ENCODE data around the gene GPR137. TPM values are rescaled to one million over a fixed set of nuclear protein-coding genes. Genes with fewer than 3 reads are reported as not detected.

GPR137 gene
- total and polyA plus RNA-seq, 9 of the 15 experiments (the other 6 are each of a cell fraction or from before 2014, with no cell fraction given) = 0.32 to 26.7 (median 10.7) TPM

DNA sequence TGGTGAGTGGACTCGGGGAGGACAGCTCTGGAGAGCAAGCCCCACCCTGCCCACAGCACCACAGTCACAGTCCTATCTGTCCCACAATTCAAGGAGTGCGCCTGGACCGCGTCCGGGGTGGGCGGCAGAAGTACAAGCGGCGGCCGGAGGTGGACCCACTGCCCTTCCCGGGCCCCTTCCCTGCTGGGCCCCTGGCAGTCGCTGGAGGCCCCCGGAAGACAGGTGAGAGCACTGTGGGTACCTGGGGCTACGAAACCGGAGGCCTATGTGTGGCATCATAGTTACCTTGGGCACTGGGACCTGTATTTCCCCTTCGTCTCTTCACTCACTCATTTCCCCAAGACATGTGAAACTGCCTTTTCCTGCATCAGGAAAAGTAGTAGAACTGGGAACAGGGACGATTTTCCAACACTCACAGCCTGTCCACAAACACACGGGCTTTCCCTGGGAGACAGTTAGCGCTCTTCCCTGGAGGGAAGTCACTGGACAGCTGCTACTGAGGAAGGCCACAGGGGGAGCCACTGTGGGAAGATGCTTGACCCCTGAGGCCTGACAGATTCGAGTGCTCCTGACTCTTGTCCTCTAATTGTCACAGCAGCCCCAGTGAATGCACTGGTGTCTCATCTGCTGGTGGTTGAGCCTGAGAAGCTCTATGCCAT lies 28.6 kb downstream of the GPR137 start:
- Histone ChIP-seq H3K79me2 (ENCODE audit: control insufficient read depth, insufficient read depth, low read length) (peaks cover 51% of the 10 kb centered on the region), H3K27me3 (ENCODE audit: control insufficient read depth in 2 of 2, insufficient read depth in 2 of 2, low read length in 2 of 2) (no peaks in the 10 kb centered on the region), H4K20me1 (replicated peaks; ENCODE audit: control insufficient read depth, insufficient read depth, low read length) (no peaks in the 10 kb centered on the region; the same call in 1 of the 2 replicates), H3K4me3 (no peak overlapping the region), H3K27ac (ENCODE audit: extremely low read depth, low read depth, low read length) (no peak overlapping the region), H3K9ac (ENCODE audit: insufficient read depth in 1 of 2, low read depth in 2 of 2, low read length in 2 of 2) (peak overlapping the region in 1 of 2 experiments; percentile 32; a peak in 1 of 4 replicates), H2AFZ (ENCODE audit: low read depth, low read length) (no peak overlapping the region), H3K36me3 (ENCODE audit: control insufficient read depth, insufficient read depth, low read length) (peaks cover 60% of the 10 kb centered on the region), H3K9me1 (ENCODE audit: control insufficient read depth, insufficient read depth, low read length) (no peaks in the 10 kb centered on the region), H3K4me2 (ENCODE audit: insufficient read depth, low read length) (no peak overlapping the region; the same call in 1 of the 2 replicates), H3K4me1 (replicated peaks in 1 of 2; ENCODE audit: control insufficient read depth in 2 of 2, insufficient read depth in 2 of 2, low read length in 2 of 2) (peaks cover 4 to 60% of the 10 kb centered on the region in 2 experiments; a peak in 4 of 5 replicates), H3K9me3 (replicated peaks; ENCODE audit: control insufficient read depth, insufficient read depth, low read depth, low read length) (no peaks in the 10 kb centered on the region)
- intact Hi-C loops (cut with micrococcal nuclease) = no loop called here
- in situ Hi-C loops (cut with MboI) = no loop called here
- ChIA-PET POLR2A (interaction anchor here (0.5 to 1.0 kb wide), 5 partner anchors 9 to 263 kb away, joined by 3 to 4 read pairs (median 3); no protein-coding TSS in a partner anchor), CTCF (ENCODE audit: low intra/inter-chr PET ratio) (no interaction called here)
- whole genome bisulfite sequencing (ENCODE audit: insufficient coverage, low coverage, missing lambda C conversion rate) = 67% methylated on average over 9 of the region's 19 CpGs
- BruUV-seq (replicated peaks) = no TSS peak
- ATAC-seq (no peak), FAIRE-seq (peak; percentile 15), DNase-seq (ENCODE audit: extremely low read depth in 1 of 4, low spot score in 3 of 4) (peak in 1 of 4 experiments; percentile 45)
- TF ChIP-seq PRDM10 (IDR thresholded peaks at IDR 0.05; ENCODE audit: partially characterized antibody) = no peak
- TF ChIP-seq POLR2G (IDR thresholded peaks at IDR 0.05; ENCODE audit: low read depth, low read length) = peak; percentile 45
- TF ChIP-seq CTCF (IDR thresholded peaks at IDR 0.05 in 2 of 3, conservative IDR thresholded peaks at IDR 0.05 in 1 of 3; ENCODE audit: insufficient read depth in 2 of 3, low read depth in 1 of 3, low read length in 3 of 3) = peak; percentile 34 to 53 (median 44); a peak in 5 of 6 replicates
- TF ChIP-seq, protein P1, sequence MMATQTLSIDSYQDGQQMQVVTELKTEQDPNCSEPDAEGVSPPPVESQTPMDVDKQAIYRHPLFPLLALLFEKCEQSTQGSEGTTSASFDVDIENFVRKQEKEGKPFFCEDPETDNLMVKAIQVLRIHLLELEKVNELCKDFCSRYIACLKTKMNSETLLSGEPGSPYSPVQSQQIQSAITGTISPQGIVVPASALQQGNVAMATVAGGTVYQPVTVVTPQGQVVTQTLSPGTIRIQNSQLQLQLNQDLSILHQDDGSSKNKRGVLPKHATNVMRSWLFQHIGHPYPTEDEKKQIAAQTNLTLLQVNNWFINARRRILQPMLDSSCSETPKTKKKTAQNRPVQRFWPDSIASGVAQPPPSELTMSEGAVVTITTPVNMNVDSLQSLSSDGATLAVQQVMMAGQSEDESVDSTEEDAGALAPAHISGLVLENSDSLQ (IDR thresholded peaks at IDR 0.05) = 0 out of 2 replicates have a peak, but pooled peaks have one; percentile 6
- peak; percentile 23; the same call in 1 of the 2 replicates for TF ChIP-seq CTBP1 (IDR thresholded peaks at IDR 0.05; ENCODE audit: borderline replicate concordance)
- peak; percentile 88 for TF ChIP-seq CTCFL (IDR thresholded peaks at IDR 0.05; ENCODE audit: borderline replicate concordance, insufficient read depth, low read depth, low read length, poor library complexity, severe bottlenecking)
- TF ChIP-seq NFRKB (IDR thresholded peaks at IDR 0.05; ENCODE audit: low read depth) = no peak
- TF ChIP-seq NR2C1 (IDR thresholded peaks at IDR 0.05) = peak; percentile 49
- no peak for TF ChIP-seq NR2C1 (tag; IDR thresholded peaks at IDR 0.05)
- TF ChIP-seq ESRRA (IDR thresholded peaks at IDR 0.05; ENCODE audit: borderline replicate concordance, low read depth) = peak; percentile 18; the same call in 1 of the 2 replicates
- TF ChIP-seq ZNF316 (IDR thresholded peaks at IDR 0.05) = no peak
- TF ChIP-seq ZKSCAN1 (IDR thresholded peaks at IDR 0.05; ENCODE audit: low read depth, low read length) = no peak
